HG03460 (cell line): Measurements from ENCODE around the gene TSG101.

Experiments used
- ATAC-seq: cut with Tn5 transposase; IDR thresholded peaks from one replicate; pipeline ENCODE4 v1.9.1; 2021; ENCODE audit not compliant: unreplicated experiment

The TSG101 gene

GRCh38 chr11:18495271-18495670 lies 31.5 kb downstream of the TSG101 start:
- ATAC-seq, result no peak

GRCh38 chr11:18493310-18493709 lies 33.4 kb downstream of the TSG101 start:
- no peak for ATAC-seq

GRCh38 chr11:18492888-18493287 lies 33.9 kb downstream of the TSG101 start:
- no peak for ATAC-seq

- ATAC-seq, result no peak
These were observed 34.8 kb downstream of the TSG101 start for GRCh38 chr11:18491924-18492323.

- no peak for ATAC-seq
These were observed 35.8 kb downstream of the TSG101 start for GRCh38 chr11:18490736-18491485.

GRCh38 chr11:18490319-18490718 lies 36.4 kb downstream of the TSG101 start:
- no peak for ATAC-seq

- ATAC-seq, result no peak
These were observed 40.7 kb downstream of the TSG101 start for GRCh38 chr11:18485913-18486528.

- ATAC-seq, result no peak
These were observed 47.7 kb downstream of the TSG101 start for GRCh38 chr11:18479063-18479462.

GRCh38 chr11:18472587-18472986 lies 54.2 kb downstream of the TSG101 start:
- ATAC-seq, result no peak

- ATAC-seq, result no peak
These were observed 54.7 kb downstream of the TSG101 start for GRCh38 chr11:18471995-18472394.

GRCh38 chr11:18468961-18469360 lies 57.8 kb downstream of the TSG101 start:
- no peak for ATAC-seq

GRCh38 chr11:18468059-18468458 lies 58.7 kb downstream of the TSG101 start:
- ATAC-seq, result no peak

- no peak for ATAC-seq
These were observed 60.3 kb downstream of the TSG101 start for GRCh38 chr11:18466402-18466801.

- no peak for ATAC-seq
These were observed 63.3 kb downstream of the TSG101 start for GRCh38 chr11:18463439-18463838.

- ATAC-seq, result no peak
These were observed 64.8 kb downstream of the TSG101 start for GRCh38 chr11:18461909-18462308.

GRCh38 chr11:18459634-18460033 lies 67.1 kb downstream of the TSG101 start:
- no peak for ATAC-seq

GRCh38 chr11:18457450-18457849 lies 69.3 kb downstream of the TSG101 start:
- no peak for ATAC-seq

GRCh38 chr11:18455686-18456372 lies 70.9 kb downstream of the TSG101 start, which contains the start of gene LDHAL6A:
LDHAL6A (plus strand) TSS chr11:18455856; CDS start chr11:18456681, 825 bp downstream.
- ATAC-seq, result no peak

- ATAC-seq, result no peak
These were observed 73.8 kb downstream of the TSG101 start for GRCh38 chr11:18452927-18453326.

GRCh38 chr11:18449251-18449650 lies 77.5 kb downstream of the TSG101 start:
- ATAC-seq, result no peak

GRCh38 chr11:18438691-18439090 lies 88.1 kb downstream of the TSG101 start:
- ATAC-seq, result no peak
